NCI-H2196 treated with DMSO at 0.1 percent for 48 hours (cell line): ENCODE data around the gene ACBD3.

Experiments used
- DNase-seq: peaks from one replicate; lab custom pipeline; 2025; ENCODE audit not compliant: unreplicated experiment; lab: John Stamatoyannopoulos, UW

Gene ACBD3

DNA sequence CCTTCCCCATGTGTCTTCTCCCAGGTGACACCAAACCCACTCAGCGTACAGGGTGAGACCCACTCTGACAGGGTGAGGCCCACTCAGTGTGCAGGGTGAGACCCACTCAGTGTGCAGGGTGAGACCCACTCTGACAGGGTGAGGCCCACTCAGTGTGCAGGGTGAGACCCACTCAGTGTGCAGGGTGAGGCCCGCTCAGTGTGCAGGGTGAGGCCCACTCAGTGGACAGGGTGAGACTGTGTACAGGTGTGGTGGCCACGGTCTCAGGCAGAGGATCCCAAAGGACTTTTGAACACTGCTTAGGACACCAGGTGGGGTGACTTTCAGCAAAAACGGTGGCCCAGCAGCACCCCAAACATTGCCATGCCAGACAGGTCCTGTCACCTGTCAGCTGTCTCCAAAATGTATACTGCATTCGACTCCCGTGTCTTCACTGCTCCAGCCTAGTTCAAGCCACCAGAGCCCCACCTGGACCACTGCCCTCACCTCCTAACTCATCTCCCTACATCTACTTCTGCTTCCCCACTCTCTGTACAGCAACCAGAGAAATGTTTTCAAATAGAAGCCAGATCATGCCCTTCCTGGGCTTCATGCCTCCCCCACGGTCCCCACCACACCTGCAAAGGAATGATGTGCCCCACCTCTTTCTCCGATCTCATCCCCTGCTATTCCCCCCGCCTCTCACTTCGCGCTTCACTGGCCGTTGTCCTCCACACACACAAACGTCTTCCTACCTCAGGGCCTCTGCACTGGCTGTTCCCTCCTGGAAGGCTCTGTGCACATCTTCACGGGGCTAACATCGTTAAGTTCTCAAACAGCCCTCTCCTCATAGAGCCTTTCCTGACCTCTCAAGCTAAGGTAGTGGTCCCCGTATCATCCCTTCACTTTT lies 52.1 kb downstream of the ACBD3 start:
- no peak for DNase-seq

DNA sequence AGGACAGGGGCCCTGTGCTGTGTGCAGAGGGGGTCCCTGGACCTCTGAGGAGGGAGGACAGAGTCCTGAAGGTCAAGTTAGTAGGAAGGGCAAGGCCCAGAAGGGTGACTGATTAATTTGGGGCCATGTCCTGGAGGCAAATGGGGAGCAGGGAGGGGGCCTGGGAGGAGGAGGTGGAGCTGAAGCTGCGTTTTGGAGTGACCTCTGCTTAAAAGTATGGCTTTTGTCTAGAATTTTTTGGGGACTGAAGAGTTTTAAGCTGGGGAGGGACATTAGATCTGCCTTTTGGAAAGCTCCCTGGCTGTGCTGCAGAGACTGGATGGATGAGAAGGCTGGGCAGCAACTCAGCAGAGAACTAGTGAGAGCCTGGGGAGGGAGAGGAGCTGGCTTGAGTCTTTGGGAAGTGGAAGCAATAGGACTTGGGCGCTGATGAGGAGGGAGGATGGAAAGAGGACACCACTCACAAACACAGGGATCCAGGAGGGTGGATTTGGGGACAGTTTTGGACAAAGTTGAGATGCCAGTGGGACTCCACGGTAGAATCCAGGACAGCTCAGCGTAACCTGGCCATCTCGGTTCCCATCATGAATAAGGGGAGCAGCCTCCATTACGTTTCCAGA lies 52.9 kb downstream of the ACBD3 start:
- DNase-seq: no peak

DNA sequence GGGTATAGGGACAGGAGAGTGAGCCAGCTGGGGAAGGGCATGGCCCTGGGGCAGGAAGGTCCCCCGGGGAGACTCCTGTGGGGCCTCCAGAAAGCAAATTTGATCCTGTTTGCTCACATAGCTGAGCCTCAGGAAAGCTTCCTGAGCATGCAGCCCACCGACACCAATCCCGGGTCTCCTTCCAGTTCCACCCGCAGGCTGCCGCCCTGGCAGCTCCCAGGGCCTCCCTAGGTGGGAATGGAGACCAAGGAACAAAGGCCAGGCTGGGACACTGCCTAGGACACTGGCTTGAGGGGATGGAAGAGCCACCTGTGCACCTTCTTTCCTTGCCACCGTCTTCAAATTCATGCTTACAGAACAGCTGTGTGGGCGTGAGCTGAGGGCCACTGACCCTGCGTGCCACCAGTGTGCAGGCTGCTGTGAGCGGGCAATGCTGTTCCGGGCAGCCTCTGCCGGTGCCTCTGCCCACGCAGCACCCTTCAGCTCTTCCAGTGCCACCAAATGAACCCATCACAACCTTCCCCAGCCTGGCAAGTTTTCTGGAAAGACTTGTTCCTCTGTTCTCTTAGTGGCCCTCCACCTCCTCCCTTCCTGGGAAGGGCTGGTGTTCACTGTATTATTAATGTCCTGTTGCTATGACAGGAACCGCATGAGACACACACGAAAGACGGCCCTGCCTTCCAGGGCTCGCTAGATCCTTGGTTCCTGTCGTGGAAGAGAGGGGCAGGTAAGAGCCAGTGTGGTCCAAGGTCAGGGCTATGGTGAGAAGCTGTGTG lies 53.6 kb downstream of the ACBD3 start:
- no peak for DNase-seq

DNA sequence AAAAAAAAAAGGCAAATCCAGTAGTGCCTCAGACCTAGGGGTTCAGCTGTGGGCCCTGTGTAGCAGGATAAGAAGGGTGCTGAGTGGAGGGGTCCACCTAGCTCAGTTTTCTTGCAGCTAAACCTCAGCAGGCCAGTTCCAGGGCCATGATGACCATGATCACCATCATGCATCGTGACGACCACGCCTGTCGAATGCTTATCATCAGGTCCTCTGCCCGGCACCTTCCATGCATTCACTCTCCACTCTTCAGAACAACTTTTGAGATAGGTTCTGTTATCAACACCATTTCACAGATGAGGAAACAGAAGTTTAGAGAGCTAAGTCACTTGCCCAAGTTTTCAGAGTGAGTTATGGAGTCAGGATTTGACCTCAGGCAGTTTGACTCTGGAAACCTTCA lies 54.9 kb downstream of the ACBD3 start:
- no peak for DNase-seq

DNA sequence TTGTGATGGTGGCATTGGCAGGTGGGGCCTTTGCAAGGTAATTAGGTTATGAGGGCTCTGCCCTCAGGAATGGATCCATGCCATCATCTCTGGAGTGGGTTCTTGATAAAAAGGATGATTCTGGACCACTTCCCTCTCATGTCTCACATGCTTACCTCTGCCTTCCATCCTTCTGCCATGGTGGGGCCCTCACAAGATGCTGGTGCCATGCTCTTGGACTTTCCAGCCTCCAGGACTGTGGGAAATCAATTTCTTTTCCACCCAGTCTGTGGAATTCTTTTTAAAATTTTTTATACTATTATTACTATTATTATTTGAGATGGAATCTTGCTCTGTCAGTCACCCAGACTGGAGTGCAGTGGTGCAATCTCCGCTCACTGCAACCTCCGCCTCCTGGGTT lies 57.3 kb downstream of the ACBD3 start:
- no peak for DNase-seq

DNA sequence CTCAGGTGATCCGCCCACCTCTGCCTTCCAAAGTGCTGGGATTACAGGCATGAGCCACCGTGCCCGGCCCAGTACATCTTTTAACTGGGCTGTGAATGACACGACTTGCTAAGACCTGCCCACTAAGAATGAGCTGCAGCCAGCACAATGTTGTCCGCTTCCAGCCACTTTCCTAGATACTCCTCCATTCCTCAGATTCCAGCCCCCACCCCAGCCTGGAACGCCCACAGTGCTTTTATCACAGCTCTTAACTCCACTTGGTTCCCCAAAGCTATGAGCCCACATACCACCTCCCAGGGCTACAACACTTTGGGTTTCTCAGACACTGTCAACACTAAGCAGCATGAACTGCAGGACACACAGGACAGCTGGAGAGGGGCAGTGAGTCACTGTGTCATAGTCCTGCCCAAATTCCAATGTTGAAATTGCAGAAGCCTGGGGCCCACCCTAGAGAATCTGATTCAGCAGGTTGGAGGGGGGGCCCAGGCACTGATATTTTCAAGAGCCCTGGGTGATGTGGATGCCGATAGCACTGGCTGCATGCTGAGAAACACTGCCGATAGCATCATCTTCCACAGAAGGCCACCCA lies 58.0 kb downstream of the ACBD3 start:
- DNase-seq: no peak

DNA sequence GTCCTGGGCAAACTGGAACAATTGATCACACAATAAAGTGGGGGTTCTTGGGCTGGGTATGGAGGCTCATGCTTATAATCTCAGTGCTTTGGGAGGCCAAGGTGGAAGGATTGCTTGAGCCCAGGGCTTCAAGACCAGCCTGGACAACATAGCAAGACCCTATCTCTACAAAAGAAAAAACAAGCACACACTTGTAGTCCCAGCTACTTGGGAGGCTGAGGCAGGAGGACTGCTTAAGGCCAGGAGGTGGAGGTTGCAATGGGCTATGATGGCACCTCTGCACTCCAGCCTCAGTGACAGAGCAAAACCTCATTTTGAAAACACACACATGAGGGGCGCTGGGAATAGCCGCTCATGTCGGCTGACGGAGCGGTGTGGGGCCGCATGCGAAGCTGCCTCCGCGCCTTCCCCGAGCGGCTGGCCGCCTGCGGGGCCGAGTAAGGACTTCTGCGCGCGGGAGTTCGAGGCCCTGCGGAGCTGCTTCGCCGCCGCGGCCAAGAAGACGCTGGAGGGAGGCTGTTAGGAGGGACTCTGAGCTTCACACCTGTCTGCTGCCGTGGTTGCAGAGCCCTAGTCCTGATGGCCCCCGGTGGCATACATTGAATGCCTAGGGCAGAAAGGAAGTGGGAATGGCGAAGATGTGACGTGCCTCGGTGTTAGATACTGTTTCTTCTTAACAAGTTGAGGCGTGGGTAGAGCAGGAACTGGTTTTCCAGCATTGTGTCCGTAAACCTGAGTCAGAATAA lies 59.5 kb downstream of the ACBD3 start:
- DNase-seq: no peak

DNA sequence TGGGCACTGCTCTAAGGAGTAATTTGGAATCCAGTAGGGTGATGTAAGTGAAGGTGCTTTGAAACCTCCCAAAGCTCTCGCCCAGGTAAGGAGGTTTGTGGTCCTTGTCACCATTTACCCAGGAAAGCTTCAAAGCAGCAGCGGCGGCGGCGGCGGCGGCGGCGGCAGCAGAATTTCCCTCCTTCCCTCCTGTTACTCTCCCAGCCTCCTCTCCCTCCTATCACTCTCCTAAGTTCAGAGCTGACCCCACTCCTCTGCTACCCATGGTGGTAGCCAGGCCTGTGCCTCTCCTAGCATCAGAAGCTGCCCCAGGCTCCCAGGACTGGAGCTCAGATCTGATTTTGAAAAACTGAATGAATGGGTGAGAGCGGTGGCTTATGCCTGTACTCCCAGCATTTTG lies 60.7 kb downstream of the ACBD3 start:
- DNase-seq: no peak

DNA sequence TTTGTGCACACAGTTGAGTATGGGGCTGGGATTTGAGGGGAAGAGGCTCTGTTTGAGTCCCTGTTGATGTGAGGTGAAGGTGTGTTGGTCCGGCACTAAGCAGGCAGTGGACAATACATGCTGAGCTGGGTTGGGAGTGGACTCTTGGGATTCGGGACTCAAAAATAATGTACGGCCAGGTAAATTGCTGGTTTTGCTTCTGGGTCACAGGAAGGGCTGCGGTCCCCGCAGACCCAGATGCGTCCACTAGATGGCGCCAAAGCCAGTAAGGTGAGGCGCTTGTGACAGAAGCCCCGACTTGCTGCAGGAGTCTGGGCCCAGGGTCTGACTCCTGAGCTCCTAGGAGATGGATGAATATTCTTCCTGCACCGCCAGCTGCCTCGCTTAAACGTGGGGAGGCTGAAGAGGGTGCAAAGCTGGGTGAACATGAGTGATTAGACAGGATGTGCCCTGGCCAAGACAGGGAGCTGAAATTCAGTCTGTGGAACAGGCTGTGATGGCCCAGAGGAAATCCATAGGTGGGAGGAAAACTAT lies 61.4 kb downstream of the ACBD3 start:
- DNase-seq: peak; percentile 60

DNA sequence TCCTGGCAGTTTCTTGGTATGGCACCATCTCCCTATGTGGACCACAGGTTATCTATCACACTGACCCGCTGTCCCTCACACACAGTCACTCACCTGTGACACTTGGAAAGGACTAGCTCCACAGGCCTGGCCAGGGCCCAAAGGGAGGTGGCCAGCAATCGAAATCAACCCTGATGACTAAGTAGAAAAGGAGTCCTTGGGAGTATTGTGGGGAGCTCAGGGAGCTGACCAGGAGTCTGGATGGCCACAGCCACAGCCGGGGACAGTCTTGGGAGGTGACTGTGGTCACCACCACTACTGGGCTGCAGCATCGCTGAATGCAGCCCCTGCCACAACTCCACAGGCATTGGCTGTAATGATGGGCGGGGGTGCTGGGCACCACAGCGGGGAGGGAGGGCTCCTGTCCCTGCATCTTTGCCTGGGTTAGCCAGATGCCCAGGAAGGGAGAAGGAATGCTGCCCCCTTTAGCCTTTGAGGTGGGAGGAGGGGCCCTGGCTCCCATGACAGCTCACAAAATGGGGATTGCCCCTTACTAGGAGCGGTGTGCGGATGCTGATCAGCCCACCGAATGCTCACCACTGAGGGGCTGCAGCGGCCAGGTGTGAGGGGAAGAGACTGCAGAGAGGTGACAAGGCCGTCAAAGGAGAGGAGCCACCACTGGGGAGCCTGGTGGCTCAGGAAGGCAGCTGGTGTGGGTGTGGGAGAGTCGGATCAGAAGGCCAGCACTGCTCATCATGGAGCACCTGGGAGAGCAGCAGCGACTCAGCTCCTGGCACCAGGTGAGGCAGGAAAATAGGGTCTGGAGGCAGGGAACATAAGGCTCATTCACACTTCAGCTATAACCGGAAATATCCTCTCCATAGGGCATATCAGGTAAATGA lies 62.7 kb downstream of the ACBD3 start:
- DNase-seq: no peak

DNA sequence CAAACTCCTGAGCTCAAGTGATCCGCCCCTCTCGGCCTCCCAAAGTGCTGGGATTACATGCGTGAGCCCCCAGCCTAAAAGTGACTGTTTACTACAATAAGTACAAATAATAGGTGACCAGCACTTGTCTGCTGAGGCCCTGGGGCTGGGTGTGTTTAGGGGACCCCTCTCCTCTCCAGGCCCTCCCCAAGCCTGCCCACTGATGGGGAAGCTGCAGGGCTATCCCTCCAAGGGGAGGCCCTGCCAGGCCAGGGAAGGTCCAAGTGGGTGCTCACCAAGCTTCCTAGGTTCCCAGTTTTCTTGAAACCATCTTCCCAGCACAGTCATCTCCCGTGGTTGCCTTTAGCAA lies 63.4 kb downstream of the ACBD3 start:
- DNase-seq: no peak

DNA sequence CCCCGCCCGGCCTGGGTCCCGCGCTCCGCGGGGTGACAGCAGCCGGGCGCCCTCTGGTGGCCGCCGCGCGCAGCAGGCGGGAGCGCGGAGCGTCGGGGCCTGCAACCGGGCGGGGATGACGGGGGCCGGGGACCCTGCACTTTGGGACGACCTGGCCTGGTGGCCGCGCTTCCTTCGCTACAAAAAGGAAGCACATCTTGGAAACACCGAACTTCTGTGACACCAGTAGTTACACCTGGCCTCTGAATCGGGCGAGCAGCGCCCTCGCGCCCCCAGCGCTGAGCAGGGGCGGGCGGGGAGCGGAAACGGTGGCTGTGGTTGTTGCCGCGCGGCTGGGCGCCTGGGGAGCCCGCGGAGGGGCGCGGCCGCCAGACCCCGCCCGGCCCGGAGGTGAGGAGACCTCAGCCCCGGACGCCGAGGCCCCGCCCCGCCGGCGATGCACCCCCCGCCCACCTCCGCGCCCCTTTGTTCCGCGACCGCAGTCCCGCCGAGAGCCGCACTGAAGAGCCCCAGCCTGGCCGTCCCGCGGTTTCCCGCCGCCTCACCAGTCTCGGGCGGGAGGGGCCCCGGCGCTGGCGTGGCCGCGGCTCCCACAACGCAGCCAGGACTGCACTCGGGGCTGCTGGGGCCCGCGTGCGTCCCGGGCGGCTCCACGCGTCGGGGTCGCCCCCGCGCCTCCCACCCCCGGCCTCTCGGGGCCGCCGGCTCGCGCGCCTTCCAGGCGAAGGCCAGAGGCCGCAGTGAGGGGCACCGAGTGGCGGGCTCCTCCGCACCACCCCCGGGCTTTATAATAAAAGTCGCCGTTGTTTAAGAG lies 64.7 kb downstream of the ACBD3 start:
- DNase-seq: peak; percentile 77

DNA sequence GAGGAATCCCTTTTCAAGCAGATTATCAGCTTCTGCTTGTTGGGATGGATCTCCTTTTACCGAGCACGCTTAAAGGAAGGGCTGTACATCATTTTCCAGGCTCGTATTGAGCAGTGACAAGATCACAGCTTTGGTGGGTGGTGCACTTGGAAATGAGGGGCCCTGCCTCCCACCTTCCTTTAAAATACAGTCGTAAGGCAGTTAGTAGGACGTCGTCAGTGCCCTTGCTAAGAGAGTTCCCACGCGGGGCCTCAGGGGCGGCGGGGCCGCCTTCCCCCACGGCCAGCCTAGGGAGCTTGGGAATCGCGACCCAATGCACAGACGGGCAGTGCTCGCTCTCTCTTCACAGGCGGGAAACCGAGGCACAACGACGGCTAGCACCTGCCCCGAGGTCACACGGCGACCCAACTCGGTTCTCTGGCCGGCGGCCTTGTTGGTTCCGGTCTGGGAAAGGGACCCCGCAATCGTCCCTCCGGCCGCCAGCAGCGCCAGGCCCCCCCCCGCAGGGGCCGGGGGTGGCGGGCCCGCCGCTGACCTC lies 65.4 kb downstream of the ACBD3 start:
- DNase-seq: no peak

DNA sequence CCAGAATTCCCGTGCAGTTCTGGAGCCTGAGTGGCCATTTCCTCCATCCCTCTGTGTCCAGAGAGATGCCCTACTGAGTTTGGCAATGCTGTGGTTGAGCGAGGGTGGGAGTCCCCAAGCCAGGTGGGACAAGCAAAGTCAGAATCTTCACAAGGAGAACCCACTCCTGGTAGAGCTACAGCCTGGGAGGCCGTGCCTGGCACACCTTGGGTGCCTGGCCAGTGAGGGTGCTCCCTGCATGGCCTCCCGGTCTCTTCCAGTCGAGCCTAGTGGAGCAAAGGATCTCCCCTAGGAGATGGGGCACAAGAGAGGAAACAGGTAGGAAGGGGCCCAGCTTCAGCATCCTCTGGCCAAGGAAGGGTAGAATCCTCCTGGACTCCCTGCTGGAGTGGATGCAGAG lies 66.1 kb downstream of the ACBD3 start:
- DNase-seq: no peak

DNA sequence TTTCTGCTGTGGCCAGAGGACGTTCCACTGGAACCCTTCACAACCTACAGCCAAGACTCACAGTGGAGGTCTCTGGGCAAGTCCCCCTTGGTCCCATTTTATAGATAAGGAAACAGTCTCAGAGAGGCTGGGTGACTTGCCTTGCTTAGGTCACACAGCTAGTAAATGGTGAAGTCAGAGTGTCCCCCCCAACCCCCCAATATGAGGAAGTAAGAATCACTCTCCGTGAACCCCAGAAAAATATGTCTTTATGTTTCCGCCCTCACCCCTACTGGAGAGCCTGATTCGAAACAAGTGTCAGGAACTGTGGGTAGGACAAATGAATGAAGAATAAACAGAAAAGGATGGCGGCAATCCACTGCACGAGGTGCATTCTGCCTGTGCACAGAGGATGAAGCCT lies 67.4 kb downstream of the ACBD3 start:
- DNase-seq: no peak

DNA sequence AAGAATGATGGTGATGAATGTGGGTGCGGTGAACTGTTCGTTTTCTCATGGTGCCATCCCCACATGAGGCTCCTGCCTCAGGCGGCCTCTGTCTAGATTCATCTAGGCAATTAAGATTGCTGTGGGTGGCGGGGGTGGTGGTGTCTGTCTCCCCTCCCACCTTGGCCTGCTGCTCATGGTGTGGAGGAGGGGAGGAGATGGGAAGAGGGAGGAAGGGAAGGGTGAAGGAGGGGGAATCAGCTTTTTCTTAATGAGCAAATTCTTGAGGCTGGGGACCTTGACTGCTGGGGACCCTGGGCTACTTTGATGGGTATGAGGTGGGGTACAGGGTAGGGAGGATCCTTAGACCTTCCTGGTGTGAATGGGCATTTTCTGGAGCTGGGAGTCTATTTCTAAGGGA lies 68.2 kb downstream of the ACBD3 start:
- DNase-seq: no peak

DNA sequence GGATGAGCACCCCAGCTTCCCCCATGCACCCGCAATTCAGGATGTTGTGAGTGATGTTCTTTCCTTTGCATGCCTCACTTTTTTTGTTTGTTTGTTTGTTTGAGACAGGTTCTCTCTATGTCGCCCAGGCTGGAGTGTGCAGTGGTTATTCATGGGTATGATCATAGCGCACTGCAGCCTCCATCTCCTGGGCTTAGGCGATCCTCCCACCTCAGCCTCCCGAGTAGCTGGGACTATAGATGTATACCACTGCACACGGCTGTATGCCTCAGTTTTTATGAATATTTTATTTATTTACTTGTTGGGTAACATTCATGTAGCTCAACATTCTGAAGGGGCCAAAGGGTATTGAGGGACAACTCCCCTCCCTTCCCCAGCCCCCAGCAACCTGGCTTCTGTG lies 69.2 kb downstream of the ACBD3 start:
- DNase-seq: no peak

DNA sequence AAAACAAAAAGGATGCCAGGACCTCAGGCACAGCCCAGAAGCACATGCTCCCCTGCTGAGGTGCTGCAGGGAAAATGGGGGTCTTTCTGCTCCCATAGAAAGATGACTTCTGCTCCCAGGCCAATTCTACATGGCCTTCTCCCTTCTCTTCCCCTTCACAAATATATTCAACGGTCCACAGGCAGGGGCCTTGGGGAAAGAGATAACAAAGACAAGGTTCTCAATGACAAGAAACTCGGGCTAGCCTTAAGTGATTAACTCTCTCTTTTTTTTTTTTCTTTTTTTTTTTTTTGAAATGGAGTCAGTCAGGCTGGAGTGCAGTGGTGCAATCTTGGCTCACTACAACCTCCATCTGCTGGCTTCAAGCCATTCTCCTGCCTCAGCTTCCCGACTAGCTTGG lies 69.9 kb downstream of the ACBD3 start:
- DNase-seq: no peak

DNA sequence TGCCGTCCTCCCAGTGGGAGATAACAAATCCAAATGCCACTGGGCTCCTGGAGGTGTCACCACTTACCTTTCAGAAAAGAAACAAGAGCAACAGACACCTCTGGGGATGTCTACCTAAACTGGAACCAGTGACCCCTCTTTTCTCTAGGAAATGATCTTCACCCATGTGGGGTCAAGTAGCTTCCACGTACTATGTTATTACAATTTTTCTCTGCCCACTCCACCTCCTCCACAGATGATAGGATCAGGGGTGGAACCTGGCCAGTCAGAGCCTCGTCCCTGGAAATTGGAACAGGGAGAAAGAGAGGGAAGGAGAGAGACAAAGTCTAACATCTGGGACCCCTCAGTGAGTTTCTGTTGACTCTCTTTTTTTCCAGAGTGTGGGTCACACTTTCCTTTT lies 73.9 kb downstream of the ACBD3 start:
- DNase-seq: no peak
